Endothelial cell of umbilical vein (primary cell): ENCODE data around the gene AKAP13.

Source experiments
- CTCF ChIP-seq, 2 donors: IDR thresholded peaks; 1 replicate in 1 of 2; 2 replicates in 1 of 2; pipeline ENCODE4 v1.5.1; 2011; ENCODE audit warnings: low read length in 2 of 2, mild to moderate bottlenecking in 2 of 2, moderate library complexity in 2 of 2, control low read depth in 1 of 2, inconsistent platforms in 1 of 2, low read depth in 1 of 2; ENCODE audit not compliant: insufficient read depth in 1 of 2; ENCODE audit errors: extremely low read depth in 1 of 2
- EZH2 ChIP-seq: IDR thresholded peaks from 2 replicates; pipeline ENCODE4 v1.6.1; 2012; ENCODE audit warnings: borderline replicate concordance, low read depth, mild to moderate bottlenecking, moderate library complexity, low read length, inconsistent platforms; ENCODE audit not compliant: severe bottlenecking
- POLR2A ChIP-seq: IDR thresholded peaks from 2 replicates; pipeline ENCODE4 v1.6.1; 2012; ENCODE audit warnings: low read depth, mild to moderate bottlenecking, control low read depth, low read length

- TF ChIP-seq CTCF (IDR thresholded peaks at IDR 0.05; ENCODE audit: extremely low read depth in 1 of 2, insufficient read depth in 1 of 2, low read depth in 1 of 2, low read length in 2 of 2) (no peak), EZH2 (no peak), POLR2A (no peak)
Measured at GRCh38 chr15:85543741-85544155, 163.3 kb downstream of the AKAP13 start.
